ENCODE data around the gene CYP3A7. TPM values are rescaled to one million over a fixed set of nuclear protein-coding genes. Genes with fewer than 3 reads are reported as not detected.

The CYP3A7 gene
- total RNA-seq, 1 experiment from 2014 or later: not detected

GRCh38 chr7:99768471-99768870, 33.5 kb upstream of the CYP3A7 start (continued):
- TF ChIP-seq ZNF396 (CRISPR knock-in tag; IDR thresholded peaks at IDR 0.05; ENCODE audit: borderline replicate concordance): no peak
- TF ChIP-seq USF2 (CRISPR knock-in tag; IDR thresholded peaks at IDR 0.05): no peak

GRCh38 chr7:99767662-99768061, 32.7 kb upstream of the CYP3A7 start:
- CTCF ChIA-PET: no interaction called here
- H3K36me3 Mint-ChIP-seq: no peaks in the 10 kb centered on the region
- no peak for DNase-seq (ENCODE audit: low spot score)

GRCh38 chr7:99766484-99767099, 31.6 kb upstream of the CYP3A7 start:
- H3K36me3 Mint-ChIP-seq: no peaks in the 10 kb centered on the region
- ChIA-PET POLR2A (no interaction called here), CTCF (no interaction called here)
- TF ChIP-seq ZNF425 (CRISPR knock-in tag; conservative IDR thresholded peaks at IDR 0.05) (no peak), IRF1 (CRISPR knock-in tag; IDR thresholded peaks at IDR 0.05) (no peak), NFATC4 (CRISPR knock-in tag; IDR thresholded peaks at IDR 0.05) (no peak), ETV6 (CRISPR knock-in tag; IDR thresholded peaks at IDR 0.05) (no peak), SMAD4 (CRISPR knock-in tag; IDR thresholded peaks at IDR 0.05) (no peak), ATF2 (CRISPR knock-in tag; IDR thresholded peaks at IDR 0.05; ENCODE audit: borderline replicate concordance, low read depth) (no peak), EMX1 (CRISPR knock-in tag; IDR thresholded peaks at IDR 0.05) (no peak), JUN (CRISPR knock-in tag; IDR thresholded peaks at IDR 0.05) (no peak)
- peaks cover 3% of the 10 kb centered on the region; the same call in 1 of the 2 replicates for H3K9me3 Mint-ChIP-seq
- H3K27me3 Mint-ChIP-seq (ENCODE audit: low read depth): peaks cover 9% of the 10 kb centered on the region; the same call in 1 of the 2 replicates
- no peak overlapping the region for H3K4me3 Mint-ChIP-seq
- H3K4me1 Mint-ChIP-seq: no peaks in the 10 kb centered on the region
- DNase-seq (ENCODE audit: low spot score) (no peak), ATAC-seq (no peak)
- H3K27ac Mint-ChIP-seq: no peak overlapping the region

More at GRCh38 chr7:99767662-99768061, 32.7 kb upstream of the CYP3A7 start:
- Mint-ChIP-seq H3K4me3 (no peak overlapping the region), H3K27me3 (ENCODE audit: low read depth) (peaks cover 9% of the 10 kb centered on the region; the same call in 1 of the 2 replicates), H3K9me3 (peaks cover 3% of the 10 kb centered on the region; the same call in 1 of the 2 replicates), H3K4me1 (no peaks in the 10 kb centered on the region), H3K27ac (no peak overlapping the region)
- no peak for TF ChIP-seq USF1 (CRISPR knock-in tag; IDR thresholded peaks at IDR 0.05)
- TF ChIP-seq USF2 (CRISPR knock-in tag; IDR thresholded peaks at IDR 0.05): no peak
- no peak for ATAC-seq
- POLR2A ChIA-PET: no interaction called here

- Mint-ChIP-seq H3K4me3 (no peak overlapping the region), H3K27ac (no peak overlapping the region), H3K36me3 (no peaks in the 10 kb centered on the region), H3K4me1 (no peaks in the 10 kb centered on the region), H3K9me3 (no peaks in the 10 kb centered on the region), H3K27me3 (ENCODE audit: low read depth) (peaks cover 9% of the 10 kb centered on the region; the same call in 1 of the 2 replicates)
- no peak for ATAC-seq
- POLR2A ChIA-PET: no interaction called here
- no peak for DNase-seq (ENCODE audit: low spot score)
- CTCF ChIA-PET: no interaction called here
- TF ChIP-seq GRHL2 (CRISPR knock-in tag; IDR thresholded peaks at IDR 0.05; ENCODE audit: insufficient replicate concordance, severe bottlenecking) (no peak), NFYB (CRISPR knock-in tag; conservative IDR thresholded peaks at IDR 0.05; ENCODE audit: low read depth) (no peak), ZNF532 (CRISPR knock-in tag; IDR thresholded peaks at IDR 0.05; ENCODE audit: borderline replicate concordance) (no peak), MAX (CRISPR knock-in tag; IDR thresholded peaks at IDR 0.05) (no peak), ETV6 (CRISPR knock-in tag; IDR thresholded peaks at IDR 0.05) (no peak), GABPB1 (CRISPR knock-in tag; IDR thresholded peaks at IDR 0.05) (no peak), NR2C2 (CRISPR knock-in tag; IDR thresholded peaks at IDR 0.05) (no peak)
These were observed 29.5 kb upstream of the CYP3A7 start for GRCh38 chr7:99764478-99764877.

Data from WTC11 (cell line).